ENCODE measurements around the gene DLG3.

- TF ChIP-seq CTCF (conservative IDR thresholded peaks at IDR 0.05; ENCODE audit: low read length), result no peak
- TF ChIP-seq EZH2phosphoT487 (IDR thresholded peaks at IDR 0.05; ENCODE audit: borderline replicate concordance), result no peak
Measured at GRCh38 chrX:70432936-70433847, 11.4 kb upstream of the DLG3 start.
